Tibial artery (tissue), 4 donors: Measurements from ENCODE around the gene MZT2A.
"Not testable (repeated sequence)": the region's sequence is repeated elsewhere in the genome, so short reads cannot be mapped to it uniquely, and the experiment has no call there.

Experiments
- DNase-seq, 2 donors: peaks; one replicate each; pipeline ENCODE4 v3.0.0-alpha.2; 2019
- H3K27ac ChIP-seq, 2 donors: fragments of 200-600 bp; sonication (generic) in 1 of 2; 1 replicate in 1 of 2; 2 replicates in 1 of 2; pipeline ENCODE4 v1.5.1; 2018 to 2019; ENCODE audit warnings: mild to moderate bottlenecking in 1 of 2
- H3K27me3 ChIP-seq, 2 donors: fragments of 200-600 bp; sonication (generic) in 1 of 2; one replicate each; pipeline versions ENCODE4 v1.5.1 to v1.6.0; 2016 to 2019
- H3K36me3 ChIP-seq, 3 donors: fragments of 200-600 bp; sonication (generic) in 2 of 3; one replicate each; pipeline ENCODE4 v1.5.1; 2016 to 2019; ENCODE audit warnings: mild to moderate bottlenecking in 2 of 3
- H3K4me1 ChIP-seq, 4 donors: fragments of 200-600 bp; sonication (generic) in 2 of 4; 1 replicate in 3 of 4; 2 replicates in 1 of 4; pipeline ENCODE4 v1.5.1; 2016 to 2019
- H3K4me3 ChIP-seq, 2 donors: fragments of 200-600 bp; sonication (generic) in 1 of 2; 1 replicate in 1 of 2; 2 replicates in 1 of 2; pipeline ENCODE4 v1.5.1; 2018 to 2019; ENCODE audit warnings: mild to moderate bottlenecking in 2 of 2
- H3K9me3 ChIP-seq, 3 donors: fragments of 200-600 bp; sonication (generic) in 1 of 3; one replicate each; pipeline ENCODE4 v1.5.1; 2016 to 2019
- CTCF ChIP-seq, 2 experiments: fragments of 200-600 bp in 1 of 2; fragments of 450-650 bp in 1 of 2; IDR thresholded peaks; one replicate each; pipeline ENCODE4 v1.5.1; 2017 to 2019; ENCODE audit warnings: antibody characterized with exemption in 2 of 2, mild to moderate bottlenecking in 1 of 2, moderate library complexity in 1 of 2
- intact Hi-C: fragments of 100-400 bp; cut with DNase I; formaldehyde crosslinking; loops from one replicate; pipeline ENCODE4 v1.15.0; 2023; ENCODE audit warnings: low total_unique reads

Gene MZT2A

GRCh38 chr2:131492015-131492417 lies at the start of gene MZT2A:
TSS of gene MZT2A (minus strand) at chr2:131492397. CDS start at chr2:131492376, 21 bp downstream.
- Histone ChIP-seq H3K4me1 (peaks cover 0 to 29% (median 17%) of the 10 kb centered on the region in 4 donors), H3K27ac (peak within 1 kb of the TSS; percentile 79 to 90), H3K4me3 (peak within 1 kb of the TSS; percentile 67 to 94)
- DNase-seq, H3K36me3 ChIP-seq, H3K27me3 ChIP-seq, H3K9me3 ChIP-seq, intact Hi-C loops: not testable (repeated sequence)

GRCh38 chr2:131538856-131539255 lies 46.7 kb upstream of the MZT2A start:
- H3K36me3 ChIP-seq, H3K9me3 ChIP-seq, H3K27me3 ChIP-seq, H3K27ac ChIP-seq, DNase-seq, H3K4me3 ChIP-seq, intact Hi-C loops, H3K4me1 ChIP-seq: not testable (repeated sequence)

DNA sequence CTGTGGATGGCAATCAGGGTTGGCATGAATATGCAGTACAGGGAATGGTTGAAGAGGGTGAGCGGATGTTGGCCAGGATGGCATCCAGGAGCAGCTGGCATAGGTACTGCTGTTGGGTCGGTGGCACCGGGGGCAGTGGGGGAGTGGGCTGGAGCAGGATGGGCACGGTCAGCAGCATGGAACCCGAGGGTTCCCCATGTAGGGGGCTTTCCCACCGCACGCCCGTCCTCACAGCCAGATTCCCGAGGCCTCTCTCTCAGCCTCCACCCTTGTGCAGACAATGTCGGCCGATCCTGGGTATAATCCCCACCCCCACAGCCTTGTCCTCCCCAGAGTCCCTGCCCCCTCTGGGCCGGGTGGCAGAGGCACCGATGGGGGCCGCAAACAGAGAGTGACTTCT lies 44.6 kb upstream of the MZT2A start:
- H3K9me3 ChIP-seq, H3K27me3 ChIP-seq, H3K4me1 ChIP-seq, H3K27ac ChIP-seq, H3K4me3 ChIP-seq, intact Hi-C loops, H3K36me3 ChIP-seq: not testable (repeated sequence)
- peak in 1 of 2 donors; percentile 51 for DNase-seq

- DNase-seq, result peak in 1 of 2 donors; percentile 49
- H3K27ac ChIP-seq, intact Hi-C loops, H3K9me3 ChIP-seq, H3K4me3 ChIP-seq, H3K36me3 ChIP-seq, H3K4me1 ChIP-seq, H3K27me3 ChIP-seq: not testable (repeated sequence)
Observed at GRCh38 chr2:131535951-131536826, 44.0 kb upstream of the MZT2A start.

DNA sequence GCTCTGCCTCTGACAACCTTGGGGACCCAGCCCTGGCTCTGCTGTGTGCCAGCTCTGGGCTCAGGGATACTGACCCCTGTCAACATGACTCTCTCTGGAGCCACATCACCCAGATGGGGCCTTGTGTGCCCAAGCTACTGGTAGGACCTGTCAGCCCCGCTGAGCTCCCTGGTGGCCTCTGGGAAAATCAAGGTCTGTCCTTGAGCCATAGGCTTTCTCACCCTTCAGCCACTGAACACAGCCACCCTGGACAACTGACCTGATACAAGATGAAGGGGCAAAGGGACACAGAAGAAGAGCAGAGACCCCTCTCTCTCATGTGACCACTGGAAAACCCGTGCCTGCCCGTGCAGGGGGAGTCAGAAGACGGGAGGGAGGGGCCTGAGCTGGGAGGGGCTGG lies 43.3 kb upstream of the MZT2A start:
- intact Hi-C loops, result no loop called here
- Histone ChIP-seq H3K4me3 (no peak overlapping the region), H3K27me3 (no peaks in the 10 kb centered on the region), H3K27ac (no peak overlapping the region), H3K36me3 (no peaks in the 10 kb centered on the region), H3K9me3 (no peaks in the 10 kb centered on the region), H3K4me1 (no peaks in the 10 kb centered on the region)
- TF ChIP-seq CTCF (IDR thresholded peaks at IDR 0.05), result no peak
- DNase-seq, result peak in 1 of 2 donors; percentile 38

DNA sequence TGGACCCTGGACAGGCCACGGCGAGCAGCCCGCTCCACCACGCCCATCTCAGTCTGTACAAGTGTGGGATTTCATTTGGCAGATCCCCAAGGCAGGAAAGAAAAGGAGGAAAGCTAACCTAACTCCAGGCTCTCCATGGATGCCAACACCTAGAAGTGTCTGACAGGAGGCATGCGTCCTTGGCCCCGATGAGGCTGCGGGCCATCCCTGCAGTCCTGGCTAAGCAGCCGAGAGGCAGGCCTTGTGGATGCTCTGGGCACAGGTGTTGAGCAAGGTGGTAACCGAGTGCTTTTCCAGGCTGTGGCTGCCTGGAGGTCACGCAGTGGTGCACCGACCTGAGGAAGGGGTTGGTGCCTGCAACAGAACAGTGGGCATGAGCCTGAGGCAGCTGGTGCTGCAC lies 42.8 kb upstream of the MZT2A start:
- intact Hi-C loops, result not testable (repeated sequence)

DNA sequence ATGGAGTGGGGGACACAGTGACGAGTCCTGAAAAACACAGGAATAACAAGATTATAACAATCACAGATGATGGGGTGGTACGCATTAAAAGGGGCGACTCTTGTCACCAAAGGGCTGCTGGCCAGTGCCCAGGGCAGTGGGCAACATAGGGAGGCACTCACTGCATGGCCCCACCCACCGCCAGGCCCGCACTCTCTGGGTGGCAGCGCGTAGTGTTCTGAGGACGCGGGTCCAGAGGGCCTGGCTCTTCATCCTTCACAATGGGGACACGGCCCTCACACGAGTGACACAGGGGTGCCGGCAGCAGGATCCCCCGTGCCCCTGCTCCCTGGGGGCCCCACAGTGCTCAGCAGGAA lies 42.1 kb upstream of the MZT2A start:
- H3K4me1 ChIP-seq, H3K27ac ChIP-seq, H3K36me3 ChIP-seq, H3K9me3 ChIP-seq, intact Hi-C loops, H3K4me3 ChIP-seq, DNase-seq, H3K27me3 ChIP-seq: not testable (repeated sequence)

More for the DNA sequence above, 42.8 kb upstream of the MZT2A start:
- not testable (repeated sequence) for H3K4me3 ChIP-seq, H3K9me3 ChIP-seq, DNase-seq, H3K27ac ChIP-seq, H3K4me1 ChIP-seq, H3K27me3 ChIP-seq, H3K36me3 ChIP-seq

- H3K36me3 ChIP-seq, H3K27me3 ChIP-seq, H3K4me3 ChIP-seq, DNase-seq, H3K27ac ChIP-seq, H3K9me3 ChIP-seq, H3K4me1 ChIP-seq, intact Hi-C loops: not testable (repeated sequence)
Observed at GRCh38 chr2:131533609-131534316, 41.6 kb upstream of the MZT2A start.

DNA sequence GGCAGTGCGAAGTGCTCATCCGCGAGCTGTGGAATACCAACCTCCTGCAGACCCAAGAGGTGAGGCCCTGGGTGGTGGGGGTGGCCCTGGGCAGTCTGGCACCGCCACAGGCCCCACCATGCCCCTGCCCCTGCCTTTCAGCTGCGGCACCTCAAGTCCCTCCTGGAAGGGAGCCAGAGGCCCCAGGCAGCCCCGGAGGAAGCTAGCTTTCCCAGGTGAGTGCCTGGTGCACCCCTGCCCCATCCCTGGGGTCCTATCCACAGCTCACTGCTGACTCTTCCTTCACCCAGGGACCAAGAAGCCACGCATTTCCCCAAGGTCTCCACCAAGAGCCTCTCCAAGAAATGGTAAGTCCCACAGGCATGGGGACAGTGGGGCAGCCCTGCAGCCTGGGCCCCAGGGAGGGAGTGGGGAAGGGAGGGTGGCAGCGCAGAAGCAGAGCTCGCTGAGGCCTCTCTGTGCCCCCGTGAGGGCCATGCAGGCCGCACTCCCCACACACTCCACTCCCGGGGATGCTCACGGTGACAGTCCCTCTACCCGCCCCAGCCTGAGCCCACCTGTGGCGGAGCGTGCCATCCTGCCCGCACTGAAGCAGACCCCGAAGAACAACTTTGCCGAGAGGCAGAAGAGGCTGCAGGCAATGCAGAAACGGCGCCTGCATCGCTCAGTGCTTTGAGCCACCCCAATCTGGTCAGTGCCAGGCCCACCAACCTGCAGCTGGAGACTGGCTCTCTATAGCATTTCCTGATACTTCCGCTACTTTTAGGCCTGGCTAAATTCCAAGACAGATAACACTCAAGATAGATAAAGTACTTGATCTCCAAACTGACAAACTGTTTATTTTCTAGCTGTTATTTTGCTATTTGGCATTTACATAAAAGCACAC lies 40.8 kb upstream of the MZT2A start:
- H3K27me3 ChIP-seq, H3K36me3 ChIP-seq, H3K4me3 ChIP-seq, H3K27ac ChIP-seq, intact Hi-C loops, H3K9me3 ChIP-seq: not testable (repeated sequence)
- DNase-seq, result peak in 1 of 2 donors; percentile 51
- H3K4me1 ChIP-seq, result peaks cover 0 to 11% (median 5%) of the 10 kb centered on the region in 4 donors

- H3K4me3 ChIP-seq, H3K27me3 ChIP-seq, DNase-seq, H3K9me3 ChIP-seq, H3K27ac ChIP-seq, intact Hi-C loops, H3K36me3 ChIP-seq: not testable (repeated sequence)
- H3K4me1 ChIP-seq, result peaks cover 0 to 15% (median 5%) of the 10 kb centered on the region in 4 donors
Observed at GRCh38 chr2:131531547-131532185, 39.5 kb upstream of the MZT2A start.

DNA sequence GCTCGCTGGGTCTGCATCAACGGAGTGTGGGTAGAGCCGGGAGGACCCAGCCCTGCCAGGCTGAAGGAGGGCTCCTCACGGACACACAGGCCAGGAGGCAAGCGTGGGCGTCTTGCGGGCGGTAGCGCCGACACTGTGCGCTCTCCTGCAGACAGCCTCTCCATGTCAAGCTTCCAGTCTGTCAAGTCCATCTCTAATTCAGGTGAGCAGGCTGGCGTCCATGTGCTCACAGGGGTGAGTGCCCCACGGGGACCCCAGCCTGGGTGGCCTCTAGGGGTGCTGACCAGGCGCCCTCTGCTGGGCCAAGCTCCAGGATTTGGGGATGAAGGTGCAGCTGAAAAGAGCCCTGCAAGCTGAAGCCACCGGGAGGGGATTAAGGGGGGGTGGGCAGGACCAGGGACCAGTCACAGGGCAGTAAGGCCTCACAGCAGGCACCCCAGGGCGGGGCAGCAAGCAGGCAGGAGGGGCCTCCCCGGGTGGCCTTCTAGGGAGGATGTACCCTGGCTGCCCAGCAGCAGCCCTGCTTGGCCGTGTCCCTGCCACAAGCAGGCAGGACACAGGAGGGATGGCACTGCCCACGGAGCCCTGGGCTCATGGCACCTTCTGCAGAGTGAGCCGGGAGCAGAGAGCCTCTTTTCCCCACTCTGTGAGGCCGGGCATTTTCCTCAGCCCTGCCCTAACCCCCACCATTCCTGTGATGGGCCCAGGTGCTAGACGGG lies 38.6 kb upstream of the MZT2A start:
- intact Hi-C loops, H3K27me3 ChIP-seq, H3K4me3 ChIP-seq, H3K9me3 ChIP-seq, H3K36me3 ChIP-seq, H3K27ac ChIP-seq: not testable (repeated sequence)
- peak in 1 of 2 donors; percentile 55 for DNase-seq
- peaks cover 0 to 15% (median 5%) of the 10 kb centered on the region in 4 donors for H3K4me1 ChIP-seq
